ENCODE data around the gene PDE8A.
"Not testable (repeated sequence)": the region's sequence is repeated elsewhere in the genome, so short reads cannot be mapped to it uniquely, and the experiment has no call there.

The PDE8A gene

GRCh38 chr15:84961114-84961452, 20.6 kb upstream of the PDE8A start:
- DNase-seq: no peak

- no peak for DNase-seq
These were observed 19.9 kb upstream of the PDE8A start for GRCh38 chr15:84961707-84962106.

DNA sequence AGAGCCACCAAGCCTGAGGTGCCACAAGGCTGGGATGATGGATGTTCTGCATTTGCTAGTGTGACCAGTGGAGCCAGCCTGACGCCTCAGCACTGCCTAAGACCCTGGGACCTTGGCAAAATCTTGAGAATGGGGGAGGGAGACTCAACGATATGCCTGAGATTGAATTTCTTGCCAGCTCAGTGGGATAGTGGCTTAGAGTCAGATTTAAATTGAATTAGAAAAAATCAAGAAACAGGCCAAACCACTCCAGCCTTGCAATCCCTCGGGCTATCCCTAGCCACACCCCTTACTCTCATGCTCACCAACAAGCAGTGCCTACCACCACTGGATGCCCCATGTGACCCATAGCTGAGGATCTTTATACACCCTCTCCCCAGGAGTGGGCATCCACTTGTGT, 18.7 kb upstream of the PDE8A start:
- DNase-seq: no peak

DNA sequence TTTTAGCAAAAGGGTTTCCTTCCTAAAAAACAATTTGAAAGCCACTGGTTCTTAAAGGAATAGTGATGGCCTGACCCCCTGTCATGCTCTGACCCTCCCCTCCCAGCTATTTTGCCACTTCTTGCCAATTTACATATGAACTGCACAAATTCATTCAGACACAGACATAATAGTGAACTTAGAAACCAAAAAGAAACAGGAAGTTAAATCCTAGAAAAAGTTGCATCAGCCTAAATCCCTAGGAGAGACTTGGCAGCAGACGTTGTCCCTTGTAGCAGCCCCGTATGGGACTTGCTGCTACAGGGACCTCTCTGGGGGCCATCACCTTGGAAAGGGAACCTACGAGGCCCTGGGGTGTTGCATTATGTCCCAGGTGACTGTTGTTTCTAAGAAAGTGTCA, 14.3 kb upstream of the PDE8A start:
- DNase-seq: no peak

GRCh38 chr15:84968301-84968700, 13.4 kb upstream of the PDE8A start:
- no peak for DNase-seq

- no peak for DNase-seq
These were observed 12.4 kb upstream of the PDE8A start for GRCh38 chr15:84969257-84969656.

DNA sequence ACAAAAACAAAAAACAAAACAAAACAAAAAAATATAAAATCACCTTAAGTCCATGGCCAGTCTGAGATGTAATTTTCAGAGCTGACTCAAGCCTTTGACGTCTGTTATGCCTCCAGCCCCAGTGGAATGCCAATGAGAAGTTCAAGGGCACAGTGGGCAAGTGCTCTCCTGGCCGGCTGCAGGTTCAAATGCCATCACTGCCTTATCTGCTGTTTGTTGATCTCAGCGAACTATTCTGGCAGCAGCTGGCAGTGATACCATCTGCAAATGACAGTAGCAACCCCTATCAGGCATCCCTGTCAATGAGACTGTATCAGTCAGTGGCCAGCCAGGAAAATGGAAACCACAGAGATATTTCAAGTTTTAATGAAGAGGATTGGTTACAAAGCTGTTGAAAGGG, 10.8 kb upstream of the PDE8A start:
- no peak for DNase-seq

DNA sequence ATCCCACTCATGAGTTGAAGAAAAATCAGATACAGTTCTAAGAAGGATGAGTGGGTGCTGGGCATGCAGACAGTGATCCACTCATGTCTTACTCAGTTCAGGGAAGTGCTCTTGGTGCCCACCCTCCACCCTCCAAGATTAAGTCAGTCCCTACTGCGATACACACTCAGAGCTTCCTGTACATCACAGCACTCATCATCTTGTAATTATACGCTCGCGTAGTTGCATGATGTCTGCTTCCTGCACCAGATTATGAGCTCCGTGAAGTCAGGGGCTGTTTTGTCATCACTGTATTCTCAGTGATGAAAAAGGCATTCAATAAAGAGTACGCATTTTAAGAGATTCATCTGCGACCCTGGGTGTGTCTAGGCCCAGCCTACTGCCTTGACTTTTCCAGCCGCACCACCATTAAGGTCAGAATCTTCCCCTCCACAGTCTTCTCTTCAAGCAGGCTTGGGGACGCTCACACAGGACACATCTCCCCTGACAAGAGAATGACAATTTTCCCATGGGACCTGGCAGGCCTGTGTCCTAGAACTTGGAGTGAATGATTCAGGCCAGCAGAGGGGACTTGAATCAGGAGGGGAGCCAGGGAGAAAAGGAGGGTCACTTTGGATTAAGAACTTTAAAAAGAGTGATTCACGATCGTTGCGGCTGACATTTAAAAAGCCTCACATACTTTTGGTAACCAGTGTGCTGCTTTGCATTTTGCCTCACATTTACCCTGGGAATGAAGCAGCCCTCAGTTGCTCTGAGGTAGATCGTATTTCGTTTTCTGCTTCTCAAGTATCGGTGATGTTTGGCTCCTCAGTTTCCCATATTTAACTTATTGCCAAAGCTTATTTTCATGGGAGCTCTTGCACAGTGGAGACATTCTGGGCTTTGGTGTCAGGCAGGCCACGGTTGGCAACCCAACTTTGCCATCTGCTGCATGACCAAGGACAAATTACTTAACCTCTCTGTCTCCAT, 7.9 kb upstream of the PDE8A start:
- DNase-seq: no peak

DNA sequence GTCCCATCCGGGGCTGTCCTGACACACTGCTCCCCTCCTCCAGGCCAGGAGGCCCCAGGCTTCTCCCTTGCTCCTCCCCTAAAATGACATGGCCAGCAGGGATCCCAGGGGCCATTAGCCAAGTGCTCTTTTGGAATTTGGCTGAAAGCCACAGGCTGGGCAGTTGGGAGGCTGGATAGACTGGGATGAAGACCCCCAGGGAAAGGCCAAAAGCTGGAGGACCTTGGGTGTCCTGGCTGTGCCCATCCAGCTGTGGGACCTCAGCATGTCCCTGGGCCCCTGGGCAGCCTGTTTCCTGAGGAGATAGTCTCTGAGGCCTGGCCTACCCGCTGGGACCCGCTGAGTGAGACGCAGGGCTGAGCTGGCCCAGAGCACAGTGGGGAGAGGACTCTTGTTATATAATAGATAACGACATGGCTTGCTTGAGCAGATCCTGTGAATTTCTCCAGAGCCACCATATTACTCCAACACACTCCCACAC, 5.7 kb upstream of the PDE8A start:
- no peak for DNase-seq

DNA sequence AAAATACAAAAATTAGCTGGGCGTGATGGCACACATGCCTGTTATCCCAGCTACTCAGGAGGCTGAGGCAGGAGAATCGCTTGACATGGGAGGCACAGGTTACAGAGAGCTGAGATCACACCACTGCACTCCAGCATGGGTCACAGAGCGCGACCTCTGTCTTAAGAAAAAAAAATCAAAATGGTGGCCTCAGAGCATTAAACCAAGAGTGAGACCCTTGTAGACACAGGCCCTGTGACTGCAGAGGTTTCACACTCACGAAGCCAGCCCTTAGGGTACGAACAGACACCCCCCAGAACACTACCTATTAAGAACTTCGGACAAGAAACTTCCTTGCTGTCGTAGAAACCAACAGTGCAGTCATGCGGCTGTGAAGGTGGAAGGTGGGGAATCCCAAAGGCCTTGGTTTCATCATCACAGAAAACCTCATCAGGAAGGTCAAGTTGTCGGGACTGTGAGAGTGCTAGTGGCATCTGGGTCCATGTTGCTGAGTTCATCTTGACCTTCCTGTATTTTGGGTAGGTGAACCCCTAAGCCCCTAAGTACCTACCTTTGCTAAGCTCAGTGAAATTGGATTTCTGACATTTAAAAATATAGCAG, 4.8 kb upstream of the PDE8A start:
- DNase-seq: no peak

- DNase-seq: no peak
These were observed 2.0 kb upstream of the PDE8A start for GRCh38 chr15:84979651-84980050.

GRCh38 chr15:84980196-84981053, 1.2 kb upstream of the PDE8A start:
- DNase-seq: peak; percentile 90

- peak; percentile 98 for DNase-seq
These were observed 474 bp upstream of the PDE8A start for GRCh38 chr15:84981054-84981710.

- DNase-seq: no peak
These were observed 755 bp downstream of the PDE8A start for GRCh38 chr15:84982301-84982920.

GRCh38 chr15:84983294-84983693, 1.6 kb downstream of the PDE8A start:
- no peak for DNase-seq

- DNase-seq: no peak
These were observed 2.1 kb downstream of the PDE8A start for GRCh38 chr15:84983711-84984110.

DNA sequence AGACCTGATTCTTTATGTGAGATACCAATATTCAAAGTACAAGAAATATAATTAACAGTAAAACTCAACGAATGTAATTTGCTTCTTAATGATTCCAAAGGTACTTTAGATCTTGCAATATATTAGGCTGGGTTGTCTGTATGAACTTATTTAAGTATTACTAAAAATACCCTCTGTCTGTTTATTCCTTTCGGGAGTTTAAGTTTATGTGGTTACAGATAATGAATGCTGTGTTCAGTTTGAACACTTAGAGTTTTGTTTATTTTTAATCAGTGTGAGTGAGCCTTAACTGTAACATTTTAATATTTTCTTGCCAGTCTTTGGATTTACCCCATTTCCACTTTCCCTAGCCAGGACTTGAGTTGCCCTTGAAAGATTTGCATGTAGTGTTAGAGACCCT, 3.5 kb downstream of the PDE8A start:
- DNase-seq: no peak

DNA sequence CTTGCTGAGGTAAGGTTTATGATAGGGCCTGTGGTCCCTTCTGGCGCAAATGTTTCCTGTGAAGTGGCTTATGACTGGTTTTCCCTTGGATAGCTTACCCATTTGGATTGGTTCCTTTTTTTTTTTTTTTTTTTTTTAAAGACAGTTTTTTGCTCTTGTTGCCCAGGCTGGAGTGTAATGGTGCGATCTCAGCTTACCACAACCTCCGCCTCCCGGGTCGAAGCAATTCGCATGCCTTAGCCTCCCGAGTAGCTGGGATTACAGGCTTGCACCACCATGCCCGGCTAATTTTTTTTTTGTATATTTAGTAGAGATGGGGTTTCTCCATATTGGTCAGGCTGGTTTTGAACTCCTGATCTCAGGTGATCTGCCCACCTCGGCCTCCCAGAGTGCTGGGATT, 5.7 kb downstream of the PDE8A start:
- not testable (repeated sequence) for DNase-seq

GRCh38 chr15:84987949-84988624, 6.4 kb downstream of the PDE8A start:
- DNase-seq: peak; percentile 33

DNA sequence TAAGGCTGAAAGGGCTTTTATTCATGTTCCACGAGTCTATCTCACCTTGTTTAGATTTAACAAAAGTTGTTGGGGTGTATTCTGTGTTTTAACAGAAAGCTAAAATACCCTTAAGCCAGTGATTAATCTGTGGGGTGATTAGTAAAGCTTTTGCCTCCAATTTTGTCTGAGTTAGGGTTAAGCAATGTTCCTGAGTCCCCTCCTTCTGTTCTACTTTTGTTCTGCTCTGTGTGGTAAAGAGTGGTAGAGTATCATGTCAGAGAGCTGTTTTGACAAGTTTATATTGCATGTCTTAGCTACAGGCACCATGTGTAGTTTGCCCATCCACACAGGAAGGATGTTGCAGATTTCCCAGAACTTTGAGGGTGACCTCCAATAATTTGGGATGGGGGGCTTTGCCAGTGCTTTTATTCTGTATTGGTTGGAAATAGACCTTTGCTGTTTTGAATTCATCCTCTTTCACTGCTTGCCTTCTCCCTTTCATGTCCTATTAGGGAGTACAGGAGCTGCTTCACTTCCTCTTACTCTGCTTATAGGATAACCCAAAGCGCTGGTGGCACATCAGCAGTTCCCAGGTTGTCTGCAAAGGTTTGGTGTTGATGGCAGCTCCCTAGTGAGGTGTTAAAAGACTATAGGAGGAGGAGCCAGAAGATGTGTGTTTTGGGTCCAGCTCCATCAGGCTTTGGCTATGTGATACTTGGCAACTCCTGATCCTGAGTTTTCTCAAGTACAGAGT, 7.4 kb downstream of the PDE8A start:
- no peak for DNase-seq

DNA sequence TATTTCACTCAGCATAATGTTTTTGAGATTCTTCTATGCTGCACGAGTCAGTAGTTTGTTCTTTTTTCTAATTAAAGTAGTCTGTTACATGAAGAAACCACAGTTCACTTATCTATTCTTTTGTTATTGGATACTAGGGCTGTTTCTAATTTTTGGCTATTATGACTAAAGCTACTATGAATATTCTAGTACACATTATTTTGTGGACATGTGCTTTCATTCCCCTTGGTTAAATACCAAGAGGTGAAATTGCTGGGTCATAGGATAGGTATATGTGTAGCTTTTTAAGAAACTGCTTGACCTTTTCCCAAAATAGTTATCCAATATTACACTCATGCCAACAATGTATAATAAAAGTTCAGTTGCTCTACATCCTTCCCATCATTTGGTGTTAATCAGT, 8.9 kb downstream of the PDE8A start:
- DNase-seq: no peak
